Fibroblast of upper back skin (primary cell): ENCODE results near the gene MYOT.
"Not testable (repeated sequence)": the region's sequence is repeated elsewhere in the genome, so short reads cannot be mapped to it uniquely, and the experiment has no call there.

ENCODE experiments used
- DNase-seq: peaks from one replicate; pipeline ENCODE4 v3.0.0-alpha.2; 2013

MYOT gene, protein sequence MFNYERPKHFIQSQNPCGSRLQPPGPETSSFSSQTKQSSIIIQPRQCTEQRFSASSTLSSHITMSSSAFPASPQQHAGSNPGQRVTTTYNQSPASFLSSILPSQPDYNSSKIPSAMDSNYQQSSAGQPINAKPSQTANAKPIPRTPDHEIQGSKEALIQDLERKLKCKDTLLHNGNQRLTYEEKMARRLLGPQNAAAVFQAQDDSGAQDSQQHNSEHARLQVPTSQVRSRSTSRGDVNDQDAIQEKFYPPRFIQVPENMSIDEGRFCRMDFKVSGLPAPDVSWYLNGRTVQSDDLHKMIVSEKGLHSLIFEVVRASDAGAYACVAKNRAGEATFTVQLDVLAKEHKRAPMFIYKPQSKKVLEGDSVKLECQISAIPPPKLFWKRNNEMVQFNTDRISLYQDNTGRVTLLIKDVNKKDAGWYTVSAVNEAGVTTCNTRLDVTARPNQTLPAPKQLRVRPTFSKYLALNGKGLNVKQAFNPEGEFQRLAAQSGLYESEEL

GRCh38 chr5:137867664-137868063 lies at the start of gene MYOT:
TSS of gene MYOT (plus strand) at chr5:137867860. CDS start at chr5:137870652, 2,792 bp downstream.
- no peak for DNase-seq

DNA sequence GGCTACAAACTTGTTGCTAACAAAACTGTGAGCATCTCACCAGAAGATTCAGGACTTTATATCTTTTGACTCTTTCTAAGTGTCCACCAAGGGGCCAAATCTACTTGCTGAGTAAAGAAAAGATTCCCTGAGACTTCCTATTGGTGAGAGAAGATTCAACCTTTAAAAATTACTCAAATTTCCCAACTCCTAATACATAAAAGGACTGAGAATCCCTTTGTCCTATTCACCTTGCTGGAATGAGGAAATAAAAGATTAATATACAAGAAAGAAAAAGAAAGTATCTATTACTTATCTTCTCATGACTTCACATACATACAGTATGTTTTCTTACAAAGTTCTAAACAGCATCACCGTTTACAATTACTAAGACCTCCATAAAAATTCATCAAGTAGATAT lies 47.9 kb upstream of the MYOT start:
- DNase-seq: no peak

DNA sequence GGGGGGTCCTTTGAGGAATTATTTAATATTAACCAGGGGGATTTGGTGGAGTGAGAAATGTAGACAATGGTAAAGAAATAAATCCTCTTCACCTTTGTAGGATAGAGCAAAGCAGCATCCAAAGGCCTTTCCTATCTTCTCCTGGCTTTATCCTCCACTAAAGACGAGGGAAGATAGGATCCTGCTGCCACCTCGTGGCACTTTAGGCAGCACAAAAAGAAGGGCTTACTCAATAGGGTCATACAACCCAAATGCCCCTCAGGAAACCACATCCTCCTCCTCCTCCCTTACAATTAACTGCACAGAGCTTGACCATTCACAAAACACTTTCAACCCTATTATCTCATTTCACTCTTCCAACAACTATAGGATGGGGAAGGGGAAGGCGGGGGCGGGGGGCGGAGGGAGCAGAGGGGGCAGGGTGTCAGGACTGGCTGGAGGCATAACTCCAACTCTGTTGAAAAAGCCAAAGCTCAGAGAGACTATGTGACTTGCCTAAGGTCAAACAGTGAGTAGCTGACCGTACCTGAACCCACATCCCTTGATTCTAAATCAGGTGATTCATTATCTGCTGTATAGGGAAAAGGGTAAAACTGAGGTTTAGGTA lies 45.4 kb upstream of the MYOT start:
- peak; percentile 25 for DNase-seq

DNA sequence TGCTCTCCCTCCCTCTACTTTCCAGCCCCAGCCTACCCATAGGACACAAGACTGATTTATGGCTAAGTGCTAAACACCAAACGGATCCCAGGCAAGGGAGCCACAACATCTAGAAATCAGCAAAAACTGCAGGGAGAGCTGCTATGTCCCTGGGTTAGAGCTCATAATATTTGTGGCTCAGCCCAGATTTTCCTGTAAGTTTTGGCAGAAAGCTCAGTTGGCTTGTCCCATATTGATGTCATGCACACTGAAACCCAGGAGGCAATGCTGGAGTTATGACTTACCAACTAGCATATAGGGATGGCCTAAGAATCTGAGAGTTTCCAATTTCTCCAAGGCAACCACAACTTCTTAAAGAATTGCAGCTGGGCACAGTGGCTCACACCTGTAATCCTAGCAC lies 44.7 kb upstream of the MYOT start:
- DNase-seq: no peak

GRCh38 chr5:137825165-137825564 lies 42.5 kb upstream of the MYOT start:
- DNase-seq: no peak

DNA sequence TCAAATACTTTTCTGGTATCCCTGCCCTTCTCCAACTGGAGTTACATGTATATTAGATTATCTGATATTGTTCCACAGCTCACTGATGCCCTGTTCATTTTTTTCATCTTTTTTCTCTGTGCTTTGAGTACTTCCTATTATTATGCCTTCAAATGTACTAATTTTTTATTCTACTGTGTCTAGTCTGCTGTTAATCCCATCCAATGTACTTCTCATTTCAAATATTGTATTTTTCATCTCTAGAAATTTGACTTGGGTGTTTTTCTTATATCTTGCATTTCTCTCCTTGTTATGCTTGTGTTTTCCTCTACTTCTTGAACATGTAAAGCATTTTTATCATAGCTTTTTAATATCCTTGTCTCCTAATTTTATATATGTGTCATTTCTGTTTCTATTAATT lies 41.6 kb upstream of the MYOT start:
- no peak for DNase-seq

- no peak for DNase-seq
Measured at GRCh38 chr5:137828180-137828579, 39.5 kb upstream of the MYOT start.

DNA sequence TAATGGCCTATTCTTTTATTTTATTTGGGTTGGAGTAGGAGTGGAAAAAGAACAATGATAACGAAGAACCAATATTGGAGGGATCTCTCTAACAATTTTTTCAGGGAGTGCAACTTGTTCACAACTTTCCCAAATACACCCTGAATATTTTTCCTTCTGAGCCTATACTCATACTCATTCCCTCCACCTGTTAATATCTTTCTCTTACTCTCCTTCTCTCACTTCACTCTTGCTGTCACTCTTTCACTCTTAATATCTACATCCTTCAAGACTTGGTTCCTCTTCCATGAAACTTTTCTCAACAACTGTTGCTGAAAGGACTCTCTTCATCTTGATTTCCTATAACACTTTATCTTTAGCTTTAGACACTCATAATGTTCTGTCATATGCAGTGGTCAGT lies 39.0 kb upstream of the MYOT start:
- no peak for DNase-seq

- no peak for DNase-seq
Measured at GRCh38 chr5:137831105-137831504, 36.6 kb upstream of the MYOT start.

DNA sequence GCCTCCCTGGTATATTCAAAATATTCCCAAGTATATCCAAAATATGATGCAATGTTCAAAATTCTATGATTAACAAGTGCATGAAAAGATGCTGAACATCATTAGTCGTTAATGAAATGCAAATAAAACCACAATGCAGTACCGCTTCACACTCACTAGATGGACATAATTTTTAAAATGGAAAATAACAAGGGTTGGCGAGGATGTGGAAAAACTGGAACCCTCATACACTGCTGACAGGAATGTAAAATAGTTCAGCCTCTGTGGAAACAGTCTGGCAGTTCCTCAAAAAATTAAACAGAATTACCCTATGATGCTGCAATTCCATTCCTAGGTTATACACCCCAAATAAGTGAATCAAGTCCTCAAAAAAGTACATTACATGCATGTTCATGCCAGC lies 36.1 kb upstream of the MYOT start:
- DNase-seq: peak; percentile 44

- no peak for DNase-seq
Measured at GRCh38 chr5:137832416-137832815, 35.2 kb upstream of the MYOT start.

DNA sequence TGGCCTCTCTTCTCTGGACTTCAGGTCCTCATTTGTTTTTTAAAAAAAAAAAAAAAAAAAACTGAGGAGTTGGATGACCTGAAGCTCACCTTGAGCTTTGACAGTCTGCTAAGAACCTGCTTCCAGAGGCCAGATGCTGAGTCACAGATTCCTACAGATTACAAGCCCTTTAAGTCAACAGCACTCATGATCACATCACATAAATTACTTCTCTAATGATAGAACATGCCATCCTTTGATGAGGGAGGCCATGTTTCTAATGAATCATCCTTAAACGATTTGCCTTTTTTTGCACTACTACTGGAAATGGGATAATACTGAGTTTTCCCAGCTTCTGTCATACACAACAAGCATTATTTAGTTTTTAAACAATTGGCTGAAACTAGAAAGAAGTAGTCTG lies 34.2 kb upstream of the MYOT start:
- peak; percentile 88 for DNase-seq

DNA sequence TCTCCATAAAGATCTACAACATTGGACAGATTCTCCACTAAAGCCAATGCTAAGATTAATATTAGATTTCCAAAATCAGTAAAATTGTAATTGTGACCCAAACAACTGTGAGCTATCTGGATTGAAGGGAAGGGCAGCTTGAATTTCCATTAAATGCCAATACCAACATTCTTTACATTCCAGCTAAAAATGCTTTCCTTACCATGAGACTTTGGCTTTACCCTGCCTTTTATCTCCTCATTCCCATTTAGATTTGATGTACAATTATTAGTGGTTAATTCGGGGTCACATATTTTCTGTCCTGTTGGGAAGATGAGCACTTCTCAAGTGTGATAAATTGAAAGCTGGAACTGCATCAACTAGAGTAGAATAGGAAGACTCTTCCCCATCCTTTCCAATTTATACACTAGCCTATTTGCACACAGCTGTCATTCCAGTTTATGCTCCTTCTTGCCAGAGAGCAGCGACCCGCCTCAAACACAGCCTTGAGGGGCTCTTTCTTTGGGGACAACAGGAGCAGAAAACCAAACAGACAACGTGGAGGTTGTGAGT lies 33.1 kb upstream of the MYOT start:
- peak; percentile 37 for DNase-seq

DNA sequence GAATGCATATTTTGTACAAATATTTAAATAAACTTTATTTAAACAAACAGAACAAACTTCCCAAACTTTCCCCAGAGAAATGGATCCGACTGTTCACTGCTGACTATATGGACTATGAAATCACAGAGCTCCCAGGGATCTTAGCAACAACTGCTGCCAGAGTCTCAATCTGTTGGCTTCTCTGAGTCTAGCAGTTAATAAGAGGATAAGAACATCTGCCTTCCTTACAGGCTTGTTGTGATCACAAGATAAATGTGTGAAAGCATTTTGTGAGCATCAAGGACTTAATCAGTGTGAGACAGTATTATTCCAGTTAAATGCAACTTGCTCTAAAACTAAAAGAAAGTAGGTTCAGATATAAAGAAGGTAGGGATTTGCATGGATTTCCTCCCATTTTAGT lies 31.4 kb upstream of the MYOT start:
- no peak for DNase-seq

GRCh38 chr5:137836997-137837396 lies 30.7 kb upstream of the MYOT start:
- peak; percentile 29 for DNase-seq

DNA sequence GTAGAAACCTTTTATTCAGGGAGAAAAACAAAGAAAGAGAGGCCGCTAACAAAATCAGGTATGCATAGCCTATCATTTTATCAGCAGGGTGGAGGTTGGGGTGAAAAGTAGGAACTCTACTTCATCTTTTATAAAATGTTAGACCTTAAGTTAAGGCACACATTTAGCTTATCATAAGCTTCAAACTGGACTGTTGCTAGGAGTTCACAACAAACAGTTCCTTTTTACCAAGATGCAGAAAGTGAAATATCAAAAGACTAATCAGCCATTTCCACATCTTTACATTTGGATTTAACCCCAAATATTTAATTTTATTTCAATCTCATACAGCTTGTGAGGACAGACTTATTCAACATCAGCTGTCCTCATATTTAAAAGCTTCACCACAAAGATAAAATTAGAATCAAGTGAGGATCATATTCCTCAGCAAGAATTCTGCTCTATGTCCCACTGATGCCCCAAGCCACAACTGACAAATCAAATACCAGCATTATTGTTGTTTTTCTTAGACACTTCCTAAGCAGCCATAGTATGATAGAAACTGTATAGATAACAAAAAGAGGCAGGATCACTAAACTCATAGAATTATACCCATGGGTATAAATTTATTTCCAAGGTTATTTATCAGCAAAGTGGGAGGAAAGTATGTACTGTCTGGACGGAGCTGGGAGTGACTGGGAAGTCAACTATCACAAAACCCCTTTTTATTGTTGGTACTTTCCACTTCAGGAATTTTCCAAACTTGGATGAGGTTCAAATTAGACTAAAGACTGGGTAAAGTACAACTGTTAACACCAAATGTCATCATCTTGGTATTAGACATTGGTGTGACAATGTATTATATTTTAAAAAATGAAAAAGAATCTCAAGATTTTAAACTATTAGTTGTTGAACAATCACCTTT lies 29.9 kb upstream of the MYOT start:
- peak; percentile 10 for DNase-seq

DNA sequence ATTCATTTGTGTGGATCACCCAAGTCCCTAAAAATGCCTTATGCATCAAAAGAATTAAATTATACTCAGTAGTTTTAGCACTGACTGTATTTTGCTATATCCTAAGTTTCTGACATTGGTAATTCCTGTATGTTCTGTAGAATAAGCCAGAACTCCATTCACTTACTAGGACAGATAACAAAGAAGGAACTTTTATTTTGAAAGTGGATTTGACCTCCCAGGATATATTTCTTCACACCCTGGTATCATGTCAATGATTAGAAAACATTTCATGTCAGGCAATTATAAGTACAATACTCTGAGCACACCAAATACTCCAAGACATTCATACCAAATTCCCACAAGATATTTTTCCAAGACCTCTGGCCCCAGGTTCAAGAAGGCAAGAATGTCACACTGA lies 28.7 kb upstream of the MYOT start:
- DNase-seq: no peak

DNA sequence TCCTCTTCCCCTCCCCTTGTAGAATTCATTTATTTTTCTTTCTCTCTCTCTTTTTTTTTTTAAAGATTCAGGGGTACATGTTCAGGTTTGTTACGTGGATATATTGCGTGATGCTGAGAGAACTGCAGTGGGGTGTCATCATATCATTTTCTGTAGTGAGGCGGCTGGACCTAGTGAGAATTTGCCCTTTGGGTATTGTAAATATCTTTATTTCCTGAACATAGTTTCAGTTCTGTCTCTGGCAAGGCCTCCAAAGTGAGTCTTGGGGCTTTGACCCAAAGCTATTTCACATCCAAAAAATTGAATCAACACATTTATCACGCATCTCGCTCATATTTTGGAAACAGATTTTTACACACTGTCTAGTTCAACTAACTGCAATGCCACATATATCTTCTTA lies 25.4 kb upstream of the MYOT start:
- DNase-seq: no peak

DNA sequence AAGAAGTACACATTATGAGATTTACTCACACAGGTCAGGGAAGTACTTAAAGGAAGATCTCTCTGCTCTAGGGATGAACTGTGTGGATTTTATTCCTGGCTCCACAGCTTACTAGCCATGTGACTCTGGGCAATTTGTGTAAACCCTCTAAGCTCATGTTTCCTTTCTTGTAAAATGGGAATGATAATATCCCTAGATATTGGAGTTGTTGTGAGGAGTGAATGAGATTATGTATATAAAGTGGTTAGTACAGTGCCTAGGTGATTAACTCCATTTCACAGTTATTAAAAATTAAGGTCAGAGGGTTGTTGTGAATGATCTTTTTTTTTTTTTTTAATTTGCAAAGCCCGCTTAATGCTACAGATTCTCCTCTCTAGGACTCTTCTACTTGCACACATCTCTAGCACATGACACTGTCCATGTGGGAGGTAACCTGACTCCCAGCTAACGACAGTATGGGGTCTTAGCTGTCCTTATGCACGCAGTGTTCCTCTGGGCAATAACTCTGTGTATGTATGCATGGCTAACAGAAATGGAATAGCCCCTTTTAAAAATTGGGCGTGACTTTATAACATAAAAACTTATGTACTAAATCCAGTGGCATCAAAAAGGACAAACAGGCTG lies 23.9 kb upstream of the MYOT start:
- no peak for DNase-seq

GRCh38 chr5:137845472-137845871 lies 22.2 kb upstream of the MYOT start:
- no peak for DNase-seq

DNA sequence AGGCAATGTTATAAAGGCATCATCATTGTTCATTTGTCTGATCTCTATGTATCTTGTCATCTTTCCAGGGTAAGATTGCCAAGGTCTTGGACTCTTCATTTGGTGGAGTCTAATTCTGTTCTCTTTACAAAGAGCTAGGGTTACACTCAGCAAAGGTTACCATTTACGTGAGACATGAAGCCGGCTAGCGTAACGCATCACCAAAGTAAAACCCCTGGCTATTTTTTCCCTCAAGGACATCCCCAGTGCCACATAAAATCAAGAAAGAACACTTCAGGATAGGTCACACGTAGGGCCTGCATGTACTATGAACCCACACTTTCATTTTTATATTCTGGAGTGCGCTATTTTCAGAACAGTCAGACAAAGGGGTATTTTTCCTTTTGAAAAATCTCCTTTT lies 20.0 kb upstream of the MYOT start:
- DNase-seq: no peak

DNA sequence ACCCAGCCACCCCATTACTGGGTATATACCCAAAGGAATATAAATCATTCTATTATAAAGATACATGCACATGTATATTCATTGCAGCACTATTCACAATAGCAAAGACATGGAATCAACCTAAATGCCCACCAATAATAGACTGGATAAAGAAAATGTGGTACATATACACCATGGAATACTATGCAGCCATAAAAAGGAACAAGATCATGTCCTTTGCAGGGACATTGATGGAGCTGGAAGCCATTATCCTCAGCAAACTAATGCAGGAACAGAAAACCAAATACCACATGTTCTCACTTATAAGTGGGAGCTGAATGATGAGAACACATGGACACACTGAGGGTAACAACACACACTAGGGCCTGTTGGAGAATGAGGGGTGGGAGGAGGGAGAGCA lies 14.5 kb upstream of the MYOT start:
- DNase-seq: not testable (repeated sequence)

GRCh38 chr5:137856201-137856600 lies 11.5 kb upstream of the MYOT start:
- DNase-seq: no peak
